Measurements from ENCODE around the gene PEX14.

The PEX14 gene

DNA sequence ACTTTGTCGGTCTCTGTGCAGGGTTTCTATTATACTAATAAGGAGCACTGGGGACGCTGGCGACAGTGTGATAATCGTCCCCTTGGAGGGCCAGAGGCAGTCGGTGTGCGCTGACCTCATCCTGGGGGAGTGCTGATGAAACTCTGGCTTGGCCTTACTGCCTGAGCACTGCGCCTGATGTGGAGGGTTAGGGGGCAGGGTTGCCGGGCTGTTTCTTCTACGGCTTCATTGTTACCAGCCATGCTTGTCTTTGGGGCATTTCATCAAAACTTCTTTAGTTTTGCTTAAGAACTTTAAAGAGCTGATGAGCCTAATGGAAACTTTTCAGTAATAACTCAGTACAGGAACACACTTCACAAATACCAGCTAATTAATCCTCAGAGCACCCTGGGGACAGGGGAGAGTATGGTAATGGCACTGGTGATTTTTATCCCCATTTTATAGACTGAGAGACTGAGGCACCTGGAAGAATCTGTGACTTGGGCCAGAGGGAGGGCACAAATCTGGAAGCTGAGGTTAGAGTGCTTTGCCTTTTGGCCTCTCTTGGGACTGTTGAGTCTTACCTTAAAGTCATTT, 81.8 kb downstream of the PEX14 start:
- Mint-ChIP-seq H3K27ac (peak overlapping the region in 1 of 3 experiments; percentile 59), H3K4me1 (peaks cover 25% of the 10 kb centered on the region), H3K4me3 (no peak overlapping the region), H3K36me3 (ENCODE audit: low read depth) (peaks cover 5% of the 10 kb centered on the region), H3K9me3 (no peaks in the 10 kb centered on the region), H3K27me3 (ENCODE audit: low read depth) (no peaks in the 10 kb centered on the region)
- TF ChIP-seq, protein P1, sequence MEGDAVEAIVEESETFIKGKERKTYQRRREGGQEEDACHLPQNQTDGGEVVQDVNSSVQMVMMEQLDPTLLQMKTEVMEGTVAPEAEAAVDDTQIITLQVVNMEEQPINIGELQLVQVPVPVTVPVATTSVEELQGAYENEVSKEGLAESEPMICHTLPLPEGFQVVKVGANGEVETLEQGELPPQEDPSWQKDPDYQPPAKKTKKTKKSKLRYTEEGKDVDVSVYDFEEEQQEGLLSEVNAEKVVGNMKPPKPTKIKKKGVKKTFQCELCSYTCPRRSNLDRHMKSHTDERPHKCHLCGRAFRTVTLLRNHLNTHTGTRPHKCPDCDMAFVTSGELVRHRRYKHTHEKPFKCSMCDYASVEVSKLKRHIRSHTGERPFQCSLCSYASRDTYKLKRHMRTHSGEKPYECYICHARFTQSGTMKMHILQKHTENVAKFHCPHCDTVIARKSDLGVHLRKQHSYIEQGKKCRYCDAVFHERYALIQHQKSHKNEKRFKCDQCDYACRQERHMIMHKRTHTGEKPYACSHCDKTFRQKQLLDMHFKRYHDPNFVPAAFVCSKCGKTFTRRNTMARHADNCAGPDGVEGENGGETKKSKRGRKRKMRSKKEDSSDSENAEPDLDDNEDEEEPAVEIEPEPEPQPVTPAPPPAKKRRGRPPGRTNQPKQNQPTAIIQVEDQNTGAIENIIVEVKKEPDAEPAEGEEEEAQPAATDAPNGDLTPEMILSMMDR (IDR thresholded peaks at IDR 0.05; ENCODE audit: unreplicated experiment in 3 of 3), result no peak

DNA sequence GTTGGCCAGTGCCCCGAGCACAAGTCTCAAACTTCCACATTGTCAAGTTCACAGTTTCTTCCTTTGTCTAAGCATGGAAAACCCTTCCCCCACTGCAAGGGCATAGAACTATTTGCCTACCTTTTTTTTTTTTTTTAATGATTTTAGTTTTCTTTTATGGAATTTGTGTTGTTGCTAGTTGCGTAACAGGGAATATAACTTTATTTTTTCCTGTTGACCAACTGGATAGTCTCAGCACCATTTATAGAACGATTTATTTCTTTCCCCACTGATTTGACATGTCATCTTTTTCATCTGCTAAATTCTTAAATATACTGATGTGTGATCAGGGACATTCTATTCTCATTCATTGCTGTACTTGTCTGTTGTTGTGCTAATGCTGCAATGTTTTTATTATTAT, 83.0 kb downstream of the PEX14 start:
- Mint-ChIP-seq H3K36me3 (ENCODE audit: low read depth) (peaks cover 12% of the 10 kb centered on the region), H3K27me3 (ENCODE audit: low read depth) (no peaks in the 10 kb centered on the region), H3K4me3 (no peak overlapping the region), H3K27ac (no peak overlapping the region), H3K9me3 (no peaks in the 10 kb centered on the region), H3K4me1 (peaks cover 25% of the 10 kb centered on the region)
- TF ChIP-seq, protein P1 (IDR thresholded peaks at IDR 0.05; ENCODE audit: unreplicated experiment in 3 of 3), result no peak

DNA sequence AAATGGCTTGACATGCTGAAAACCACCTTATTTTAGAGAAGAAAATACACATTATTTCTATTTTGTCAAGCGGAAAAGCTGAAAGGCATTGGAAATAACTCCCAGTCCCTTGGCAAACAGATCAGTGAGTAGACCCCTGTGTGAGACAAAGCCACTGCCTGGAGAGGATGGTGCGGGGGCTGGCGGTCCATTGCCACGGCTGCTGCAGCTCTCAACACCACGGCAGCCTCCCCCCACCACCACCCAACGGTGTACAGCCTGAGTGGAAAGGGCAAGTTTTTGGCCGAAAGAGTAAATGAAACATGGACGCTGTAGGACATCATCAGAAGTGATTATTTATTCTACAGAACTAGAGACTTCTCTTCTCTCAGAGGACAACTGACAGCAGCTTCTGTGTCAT, 84.6 kb downstream of the PEX14 start:
- no peaks in the 10 kb centered on the region for H3K27me3 Mint-ChIP-seq (ENCODE audit: low read depth)

DNA sequence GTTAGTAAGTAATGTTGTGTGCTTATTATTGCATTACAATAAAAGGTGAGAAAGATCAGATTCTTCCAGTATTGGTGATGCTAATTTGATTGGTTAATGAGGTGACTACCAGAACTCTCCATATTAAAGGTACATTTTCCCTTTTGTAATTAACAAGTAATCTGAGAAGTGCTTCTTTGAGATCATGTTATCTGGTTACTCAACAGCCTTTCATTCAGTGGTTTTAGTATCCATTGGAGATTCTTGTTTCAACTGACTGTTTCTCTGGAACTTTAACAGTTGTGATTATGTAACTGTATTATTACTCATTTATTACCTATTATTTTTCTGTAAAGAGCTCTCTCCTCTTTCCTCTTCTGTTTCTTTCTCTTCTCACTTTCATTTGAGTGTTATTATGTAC, 86.7 kb downstream of the PEX14 start:
- Mint-ChIP-seq H3K27me3 (ENCODE audit: low read depth) (no peaks in the 10 kb centered on the region), H3K9me3 (peaks cover 11% of the 10 kb centered on the region), H3K27ac (no peak overlapping the region), H3K4me3 (no peak overlapping the region), H3K36me3 (ENCODE audit: low read depth) (peaks cover 26% of the 10 kb centered on the region), H3K4me1 (no peaks in the 10 kb centered on the region)
- TF ChIP-seq, protein P1 (IDR thresholded peaks at IDR 0.05; ENCODE audit: unreplicated experiment in 3 of 3), result no peak

More for the DNA sequence above, 84.6 kb downstream of the PEX14 start:
- H3K4me1 Mint-ChIP-seq, result peaks cover 13% of the 10 kb centered on the region
- H3K4me3 Mint-ChIP-seq, result no peak overlapping the region
- H3K9me3 Mint-ChIP-seq, result peaks cover 6% of the 10 kb centered on the region
- peaks cover 20% of the 10 kb centered on the region for H3K36me3 Mint-ChIP-seq (ENCODE audit: low read depth)
- no peak overlapping the region for H3K27ac Mint-ChIP-seq
- TF ChIP-seq, protein P1 (IDR thresholded peaks at IDR 0.05; ENCODE audit: unreplicated experiment in 3 of 3), result no peak

DNA sequence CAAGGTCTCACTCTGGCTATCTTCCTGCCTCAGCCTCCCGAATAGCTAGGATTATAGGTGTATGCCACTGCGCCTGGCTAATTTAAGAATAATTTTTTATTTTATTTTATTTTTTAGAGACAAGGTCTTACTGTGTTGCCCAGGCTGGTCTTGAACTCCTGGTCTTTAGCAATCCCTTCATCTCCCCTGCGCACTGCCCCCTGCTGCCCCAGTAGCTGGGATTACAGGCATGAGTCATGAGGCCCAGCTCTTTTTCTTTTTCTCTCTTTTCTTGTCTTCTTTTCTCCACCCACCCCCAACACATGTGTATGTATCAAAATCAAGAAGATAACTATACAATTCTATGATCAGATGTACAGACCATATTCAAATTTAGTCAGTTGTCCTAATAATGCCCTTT, 87.2 kb downstream of the PEX14 start:
- TF ChIP-seq, protein P1 (IDR thresholded peaks at IDR 0.05; ENCODE audit: unreplicated experiment in 3 of 3), result no peak
- Mint-ChIP-seq H3K36me3 (ENCODE audit: low read depth) (peaks cover 26% of the 10 kb centered on the region), H3K4me1 (no peaks in the 10 kb centered on the region), H3K27me3 (ENCODE audit: low read depth) (no peaks in the 10 kb centered on the region), H3K9me3 (peaks cover 11% of the 10 kb centered on the region), H3K4me3 (no peak overlapping the region), H3K27ac (no peak overlapping the region)

DNA sequence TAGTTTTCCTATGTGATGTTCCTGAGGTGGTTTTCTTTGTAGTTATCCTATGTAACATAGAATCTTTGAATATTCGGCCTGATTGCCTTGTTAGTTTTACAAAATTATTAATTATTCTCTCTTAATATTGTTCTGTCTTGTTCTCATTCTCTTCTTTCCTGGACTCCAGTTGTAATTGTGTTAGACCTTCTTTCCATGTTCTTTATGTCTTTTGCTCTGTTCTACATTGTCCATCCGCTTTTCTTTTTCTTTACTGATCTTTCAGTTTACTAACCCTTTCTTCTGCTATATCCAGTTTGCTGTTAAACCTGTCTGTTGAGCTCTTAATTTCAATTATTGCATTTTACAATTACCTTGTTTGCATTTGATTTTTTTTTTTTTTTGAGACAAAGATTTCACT, 89.3 kb downstream of the PEX14 start:
- H3K27me3 Mint-ChIP-seq (ENCODE audit: low read depth), result no peaks in the 10 kb centered on the region
- H3K4me3 Mint-ChIP-seq, result no peak overlapping the region
- TF ChIP-seq, protein P1 (IDR thresholded peaks at IDR 0.05; ENCODE audit: unreplicated experiment in 3 of 3), result no peak
- no peak overlapping the region for H3K27ac Mint-ChIP-seq
- H3K9me3 Mint-ChIP-seq, result peaks cover 14% of the 10 kb centered on the region
- H3K36me3 Mint-ChIP-seq (ENCODE audit: low read depth), result peaks cover 32% of the 10 kb centered on the region
- no peaks in the 10 kb centered on the region for H3K4me1 Mint-ChIP-seq
